ENCODE results near the gene ACYP2. TPM values are rescaled to one million over a fixed set of nuclear protein-coding genes. Genes with fewer than 3 reads are reported as not detected.
"Not testable (repeated sequence)": the region's sequence is repeated elsewhere in the genome, so short reads cannot be mapped to it uniquely, and the experiment has no call there.

ACYP2 gene
- total RNA-seq, 1 experiment from 2014 or later = 19.2 TPM

- not testable (repeated sequence) for DNase-seq (ENCODE audit: low read depth)
Observed at GRCh38 chr2:54265081-54265480, 149.7 kb downstream of the ACYP2 start.

- no peak for DNase-seq (ENCODE audit: low read depth)
Observed at GRCh38 chr2:54267577-54267976, 152.2 kb downstream of the ACYP2 start.

DNA sequence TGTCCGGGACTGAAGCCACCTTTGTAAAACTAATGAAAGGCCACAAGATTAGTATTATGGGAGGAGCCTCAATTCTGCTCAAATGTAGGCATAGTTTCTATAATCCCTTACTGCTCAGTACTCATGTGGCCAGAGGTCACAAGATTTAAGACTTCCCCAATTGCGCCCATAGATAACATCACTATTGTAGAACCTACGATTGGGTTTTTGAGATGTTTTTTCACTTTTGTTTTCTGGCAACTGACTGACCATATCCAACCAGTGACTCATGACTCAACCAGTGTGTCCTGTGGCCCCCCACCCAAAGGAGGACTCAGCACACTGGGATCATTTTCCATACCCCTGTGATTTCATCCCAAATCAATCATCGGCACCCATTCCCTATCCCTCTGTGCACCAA is 155.8 kb downstream of the ACYP2 start:
- no peak for DNase-seq (ENCODE audit: low read depth)

GRCh38 chr2:54271843-54272627 is 156.6 kb downstream of the ACYP2 start:
- no peak for DNase-seq (ENCODE audit: low read depth)

- DNase-seq (ENCODE audit: low read depth) = peak; percentile 64
Observed at GRCh38 chr2:54274781-54275242, 159.4 kb downstream of the ACYP2 start.

DNA sequence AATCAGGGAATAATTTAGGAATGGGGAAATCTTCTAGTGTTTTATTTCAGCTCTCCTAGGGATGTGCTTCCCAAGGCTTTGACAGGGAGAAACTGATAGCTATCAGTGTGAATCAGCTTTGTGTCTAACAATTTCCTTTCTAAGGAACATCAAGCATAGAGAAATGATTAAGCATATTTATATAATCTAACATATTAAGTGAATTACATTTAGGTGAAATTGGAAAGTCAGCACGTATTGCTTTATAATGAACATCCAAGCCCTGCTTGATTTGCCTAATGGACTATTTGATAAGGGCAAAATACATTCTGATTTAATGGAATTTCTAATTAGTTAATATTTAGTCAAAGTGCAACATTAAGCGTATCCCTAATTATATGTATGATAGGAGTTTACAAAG is 160.1 kb downstream of the ACYP2 start:
- DNase-seq (ENCODE audit: low read depth) = no peak

- DNase-seq (ENCODE audit: low read depth) = peak; percentile 20
Observed at GRCh38 chr2:54279385-54279784, 164.0 kb downstream of the ACYP2 start.

DNA sequence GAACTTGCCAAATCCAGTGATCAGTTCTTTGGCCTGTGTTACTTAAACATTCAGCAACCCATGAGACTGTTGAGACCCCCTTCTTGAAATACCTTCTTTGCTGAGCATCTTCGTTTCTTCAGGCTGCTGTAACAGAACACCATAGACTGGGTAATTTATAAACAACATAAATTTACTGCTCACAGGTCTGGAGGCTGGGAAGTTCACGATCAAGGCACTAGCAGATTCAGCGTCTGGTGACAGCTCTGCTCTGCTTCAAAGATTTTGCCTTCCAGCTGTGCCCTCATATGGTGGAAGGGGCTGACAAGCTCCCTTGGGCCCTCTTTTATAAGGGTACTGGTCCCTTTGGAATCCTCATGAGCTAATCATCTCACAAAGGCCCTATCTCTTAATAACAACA is 169.4 kb downstream of the ACYP2 start:
- no peak for DNase-seq (ENCODE audit: low read depth)

DNA sequence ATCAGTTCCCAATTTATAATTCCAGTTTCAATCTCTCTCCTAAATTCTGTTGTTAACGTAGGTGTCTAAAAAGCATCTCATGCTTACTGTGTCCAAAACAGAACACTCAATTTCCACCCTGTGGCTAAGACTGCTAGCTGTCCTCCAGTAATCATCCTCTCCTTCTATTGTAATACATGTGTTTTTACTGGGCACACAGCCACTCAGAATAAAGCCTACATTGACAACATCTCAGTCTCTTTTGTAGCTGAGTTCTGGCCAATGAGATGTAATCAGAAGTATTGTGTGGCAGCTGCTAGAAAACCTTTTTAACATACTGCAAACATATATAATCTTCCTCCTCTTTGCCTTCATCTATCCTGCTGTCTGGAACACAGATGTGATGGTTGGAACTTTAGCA is 170.0 kb downstream of the ACYP2 start:
- no peak for DNase-seq (ENCODE audit: low read depth)

- no peak for DNase-seq (ENCODE audit: low read depth)
Observed at GRCh38 chr2:54287532-54287931, 172.1 kb downstream of the ACYP2 start.

DNA sequence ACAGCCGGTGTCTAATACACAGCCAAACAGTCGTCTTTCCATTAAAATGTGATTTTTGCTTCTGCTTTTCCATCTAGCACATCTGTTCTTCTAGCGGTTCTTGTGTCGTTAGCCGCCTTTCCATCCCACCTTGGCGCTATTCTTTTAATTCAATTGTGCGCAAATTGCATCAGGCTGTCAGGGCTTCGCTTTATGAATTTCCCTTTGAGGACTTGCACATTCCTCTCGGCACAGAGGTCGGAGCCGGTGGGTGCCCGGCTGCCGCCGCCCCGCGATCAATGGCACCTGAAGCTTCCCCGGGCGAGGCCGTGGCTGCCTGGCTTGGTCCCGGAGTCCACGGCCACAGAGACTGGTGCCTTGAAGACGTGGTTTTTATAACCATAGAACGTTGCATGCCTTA is 174.5 kb downstream of the ACYP2 start:
- DNase-seq (ENCODE audit: low read depth) = no peak

DNA sequence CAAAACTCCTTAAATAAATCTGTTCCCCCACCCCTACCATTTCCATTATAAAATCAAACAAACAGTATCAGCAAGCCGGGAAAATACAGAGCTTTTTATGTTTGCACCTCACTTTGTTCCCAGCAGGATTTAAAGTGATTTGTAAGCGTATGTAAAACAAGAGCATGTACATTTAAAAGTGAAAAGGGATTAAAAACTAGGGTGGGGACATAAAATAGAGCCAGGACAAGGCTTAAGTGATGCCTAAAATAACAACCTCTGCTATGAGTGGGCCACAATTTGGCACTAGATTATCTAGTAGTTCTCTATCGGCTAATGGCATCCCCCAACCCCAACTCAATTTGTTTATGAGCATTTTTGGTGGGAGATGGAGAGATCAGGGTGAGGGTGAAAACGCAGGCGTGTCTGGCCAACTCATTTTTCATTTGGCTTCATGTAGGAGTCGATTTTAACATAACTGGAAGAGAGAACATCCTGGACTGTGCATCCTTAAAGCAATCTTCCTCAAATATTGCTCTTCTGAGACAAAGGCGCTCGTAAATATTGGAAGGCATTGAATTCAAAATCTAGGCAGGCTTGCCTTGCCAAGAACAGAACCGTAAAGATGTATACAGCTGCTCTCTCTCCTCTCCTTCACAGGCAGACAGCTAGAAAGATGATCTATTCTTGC is 175.1 kb downstream of the ACYP2 start:
- no peak for DNase-seq (ENCODE audit: low read depth)

DNA sequence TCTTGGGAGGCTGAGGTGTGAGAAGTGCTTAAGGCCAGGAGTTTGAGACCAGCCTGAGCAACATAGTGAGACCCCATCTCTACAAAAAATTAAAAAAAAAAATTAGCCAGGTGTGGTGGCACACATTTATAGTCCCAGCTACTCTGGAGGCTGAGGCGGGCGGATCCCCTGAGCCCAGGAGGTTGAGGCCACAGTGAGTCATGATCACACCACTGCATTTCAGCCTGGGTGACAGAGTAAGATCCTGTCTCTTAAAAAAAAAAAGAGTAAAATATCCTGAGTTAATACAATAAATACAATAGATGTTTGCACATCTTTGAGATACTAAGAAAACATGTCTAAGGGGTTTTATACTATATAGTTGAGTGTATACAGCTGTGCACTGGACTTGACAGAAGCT is 179.2 kb downstream of the ACYP2 start:
- DNase-seq (ENCODE audit: low read depth) = peak; percentile 12

DNA sequence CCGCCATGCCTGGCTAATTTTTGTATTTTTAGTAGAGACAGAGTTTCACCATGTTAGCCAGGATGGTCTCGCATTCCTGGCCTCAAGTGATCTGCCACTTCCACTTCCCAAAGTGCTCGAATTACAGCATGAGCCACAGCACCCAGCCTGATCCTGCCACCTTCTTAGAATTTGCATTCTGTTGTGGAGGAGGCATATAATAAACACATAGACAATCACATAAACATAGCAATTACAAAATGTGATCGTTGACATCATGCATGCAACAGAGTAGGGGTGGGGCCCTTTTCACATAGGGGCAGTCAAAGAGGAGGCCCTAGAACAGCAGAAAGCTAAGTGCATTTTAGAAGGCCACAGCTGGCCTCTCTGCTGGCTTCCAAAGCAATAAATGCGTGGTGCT is 180.5 kb downstream of the ACYP2 start:
- no peak for DNase-seq (ENCODE audit: low read depth)

DNA sequence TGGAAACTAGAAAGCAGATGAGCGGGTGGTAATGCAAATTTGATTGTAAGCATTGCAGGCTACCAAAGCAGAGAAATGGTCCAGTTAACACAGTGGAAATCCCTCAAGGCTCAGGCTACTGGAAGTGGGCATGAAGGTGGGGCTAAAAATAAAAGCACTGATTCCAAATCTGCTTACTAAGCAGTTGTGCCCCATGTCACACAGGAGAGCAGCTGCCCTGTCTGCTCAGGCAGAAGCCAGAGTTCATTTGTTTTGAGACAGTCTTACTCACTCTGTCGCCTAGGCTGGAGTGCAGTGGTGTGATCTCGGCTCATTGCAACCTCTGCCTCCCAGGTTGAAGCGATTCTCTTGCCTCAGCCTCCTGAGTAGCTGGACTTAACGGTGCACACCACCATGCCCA is 183.1 kb downstream of the ACYP2 start:
- DNase-seq (ENCODE audit: low read depth) = no peak

DNA sequence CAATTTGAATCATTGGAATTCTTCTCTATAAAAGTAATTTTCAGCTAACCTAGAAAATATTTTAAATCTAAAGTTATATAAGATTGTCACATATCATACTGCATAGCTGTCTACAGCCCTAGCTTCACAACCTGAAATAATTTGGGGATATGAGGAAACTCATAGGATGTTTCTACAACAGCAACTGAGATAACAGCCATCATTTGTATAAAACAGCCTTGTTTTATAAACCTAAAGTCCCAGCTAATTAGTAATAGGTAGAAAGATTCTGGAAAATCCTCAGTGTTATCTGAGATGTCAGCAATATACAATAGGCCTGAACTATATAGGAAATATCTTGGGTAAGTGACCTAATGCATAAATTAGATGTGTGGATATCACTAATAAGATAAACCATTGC is 188.2 kb downstream of the ACYP2 start:
- DNase-seq (ENCODE audit: low read depth) = no peak

DNA sequence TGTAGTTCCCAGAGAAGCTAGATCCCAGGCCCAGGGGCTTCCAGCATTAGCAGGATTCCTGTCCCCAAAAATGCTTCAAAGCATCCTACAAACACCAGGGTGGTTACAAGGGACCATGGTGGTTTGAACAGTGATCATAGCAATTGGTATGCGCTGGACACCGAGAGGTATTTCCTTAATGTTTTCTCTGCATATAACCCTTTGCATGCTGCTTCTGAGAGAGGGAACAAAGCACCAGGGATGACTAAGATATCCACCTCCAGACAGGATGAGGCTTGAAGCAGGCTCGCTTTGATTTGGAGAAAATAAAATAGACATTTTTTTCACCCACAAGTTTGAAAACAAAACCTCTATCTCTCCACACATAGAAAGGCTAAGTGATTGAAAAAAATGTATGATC is 191.1 kb downstream of the ACYP2 start:
- no peak for DNase-seq (ENCODE audit: low read depth)

- no peak for DNase-seq (ENCODE audit: low read depth)
Observed at GRCh38 chr2:54308186-54308585, 192.8 kb downstream of the ACYP2 start.

- DNase-seq (ENCODE audit: low read depth) = no peak
Observed at GRCh38 chr2:54308782-54309181, 193.4 kb downstream of the ACYP2 start.

DNA sequence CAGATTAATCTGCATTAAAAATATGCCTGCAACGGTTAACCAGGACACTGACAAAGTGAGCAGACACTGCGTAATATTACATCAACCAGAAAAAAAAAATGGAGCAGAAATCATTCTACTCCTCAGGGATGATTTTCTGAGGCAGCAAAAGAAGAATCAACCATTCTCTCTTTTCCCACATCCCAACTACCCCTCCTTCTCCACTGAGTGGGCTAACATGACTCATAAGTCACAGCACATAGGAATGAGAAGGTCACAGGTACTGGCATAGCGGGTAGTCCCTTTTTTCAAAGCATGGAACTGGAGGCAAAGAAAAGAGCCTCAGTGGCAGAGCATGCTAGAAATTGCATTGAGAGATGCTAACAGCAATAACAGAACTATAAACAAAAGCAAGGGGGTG is 194.9 kb downstream of the ACYP2 start:
- DNase-seq (ENCODE audit: low read depth) = peak; percentile 45

DNA sequence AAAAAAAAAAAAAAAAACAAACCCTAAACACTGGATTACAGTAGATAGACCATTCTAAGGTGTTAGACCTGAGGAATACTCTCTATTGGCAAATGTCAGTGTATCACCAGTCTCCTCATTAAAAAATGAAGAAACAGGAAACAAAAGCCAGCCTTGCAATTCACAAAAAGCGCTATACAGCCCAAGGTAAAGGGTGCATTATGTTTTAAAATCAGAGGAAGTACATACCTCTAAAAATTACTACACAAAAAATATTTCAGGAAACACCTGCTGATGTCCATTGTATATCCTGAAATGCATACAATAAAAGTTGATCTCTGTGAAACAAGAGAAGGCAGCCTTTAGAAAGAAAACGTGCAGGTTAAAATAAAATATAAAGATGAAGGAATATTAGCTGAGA is 195.5 kb downstream of the ACYP2 start:
- DNase-seq (ENCODE audit: low read depth) = no peak

- no peak for DNase-seq (ENCODE audit: low read depth)
Observed at GRCh38 chr2:54313147-54313546, 197.7 kb downstream of the ACYP2 start.

DNA sequence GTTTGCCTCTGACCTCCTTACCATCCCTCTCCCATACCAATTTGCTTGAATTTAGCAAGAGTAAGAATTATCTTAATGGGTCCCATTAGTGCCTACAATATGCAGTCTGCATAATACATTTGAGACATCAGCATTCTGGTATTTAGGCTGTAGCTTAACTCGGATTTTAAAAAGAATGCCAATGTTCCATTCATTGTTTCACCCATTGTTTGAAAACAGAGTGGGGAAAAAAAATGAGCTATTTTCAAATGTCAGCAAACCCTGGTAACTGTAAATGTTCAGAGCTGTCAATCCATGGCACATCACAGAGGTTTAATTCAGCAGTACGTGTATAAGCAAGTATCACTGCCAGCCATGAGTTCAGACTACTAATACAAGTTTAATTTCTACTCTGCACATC is 202.6 kb downstream of the ACYP2 start:
- DNase-seq (ENCODE audit: low read depth) = no peak

Data from RPMI7951 (cell line).